Measurements from ENCODE around the gene PELI2.

DNA sequence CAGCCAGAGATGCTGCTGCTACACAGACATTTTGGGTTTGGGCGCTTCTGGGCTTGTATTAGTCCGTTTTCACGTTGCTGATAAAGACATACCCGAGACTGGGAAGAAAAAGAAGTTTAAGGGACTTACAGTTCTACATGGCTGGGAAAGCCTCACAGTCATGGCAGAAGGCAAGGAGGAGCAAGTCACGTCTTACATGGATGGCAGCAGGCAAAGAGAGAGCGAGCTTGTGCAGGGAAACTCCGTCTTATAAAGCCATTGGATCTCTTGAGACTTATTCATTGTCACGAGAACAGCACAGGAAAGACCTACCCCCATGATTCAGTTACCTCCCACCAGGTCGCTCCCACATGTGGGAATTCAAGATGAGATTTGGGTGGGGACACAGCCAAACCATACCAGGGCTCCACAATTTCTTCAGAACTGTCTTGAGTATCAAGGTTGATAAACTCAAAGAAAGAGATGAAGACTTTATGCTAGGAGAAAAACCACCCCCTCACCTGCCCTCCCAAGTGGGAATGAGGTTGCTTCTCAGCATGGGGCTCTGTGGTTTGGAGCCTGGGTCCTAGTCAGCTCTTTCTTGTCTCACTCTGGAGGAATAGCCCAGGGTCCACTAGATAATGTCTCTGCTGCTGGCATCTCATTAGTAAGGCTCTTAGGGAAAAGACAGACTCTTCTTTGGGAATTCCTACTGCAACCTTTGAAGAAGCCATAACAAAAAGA is 200.3 kb downstream of the PELI2 start:
- TF ChIP-seq, protein P1, sequence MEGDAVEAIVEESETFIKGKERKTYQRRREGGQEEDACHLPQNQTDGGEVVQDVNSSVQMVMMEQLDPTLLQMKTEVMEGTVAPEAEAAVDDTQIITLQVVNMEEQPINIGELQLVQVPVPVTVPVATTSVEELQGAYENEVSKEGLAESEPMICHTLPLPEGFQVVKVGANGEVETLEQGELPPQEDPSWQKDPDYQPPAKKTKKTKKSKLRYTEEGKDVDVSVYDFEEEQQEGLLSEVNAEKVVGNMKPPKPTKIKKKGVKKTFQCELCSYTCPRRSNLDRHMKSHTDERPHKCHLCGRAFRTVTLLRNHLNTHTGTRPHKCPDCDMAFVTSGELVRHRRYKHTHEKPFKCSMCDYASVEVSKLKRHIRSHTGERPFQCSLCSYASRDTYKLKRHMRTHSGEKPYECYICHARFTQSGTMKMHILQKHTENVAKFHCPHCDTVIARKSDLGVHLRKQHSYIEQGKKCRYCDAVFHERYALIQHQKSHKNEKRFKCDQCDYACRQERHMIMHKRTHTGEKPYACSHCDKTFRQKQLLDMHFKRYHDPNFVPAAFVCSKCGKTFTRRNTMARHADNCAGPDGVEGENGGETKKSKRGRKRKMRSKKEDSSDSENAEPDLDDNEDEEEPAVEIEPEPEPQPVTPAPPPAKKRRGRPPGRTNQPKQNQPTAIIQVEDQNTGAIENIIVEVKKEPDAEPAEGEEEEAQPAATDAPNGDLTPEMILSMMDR (IDR thresholded peaks at IDR 0.05), result no peak
- TF ChIP-seq POLR2A (IDR thresholded peaks at IDR 0.05), result no peak

All from testis (tissue), 2 donors.